ENCODE measurements around the gene TRA2B.

Gene TRA2B

GRCh38 chr3:185920184-185920583, 17.6 kb downstream of the TRA2B start:
- ChIA-PET CTCF (no interaction called here), POLR2A (no interaction called here)
- Histone ChIP-seq H3K4me3 (ENCODE audit: control insufficient read depth in 1 of 7, extremely low read depth in 1 of 7, insufficient read depth in 4 of 7, low read depth in 2 of 7, low read length in 6 of 7) (no peak overlapping the region), H3K27me3 (replicated peaks in 2 of 5; ENCODE audit: control insufficient read depth in 4 of 5, insufficient read depth in 5 of 5, low read length in 4 of 5) (no peaks in the 10 kb centered on the region), H3K36me3 (ENCODE audit: control insufficient read depth in 4 of 4, insufficient read depth in 4 of 4, low read length in 3 of 4) (peaks cover 40 to 98% (median 71%) of the 10 kb centered on the region in 4 experiments), H3K27ac (ENCODE audit: insufficient read depth in 1 of 2, low read depth in 1 of 2, low read length in 2 of 2, poor library complexity in 1 of 2, severe bottlenecking in 2 of 2) (no peak overlapping the region), H3K9me3 (ENCODE audit: control extremely low read depth in 1 of 5, control insufficient read depth in 4 of 5, insufficient read depth in 2 of 5, low read depth in 1 of 5, low read length in 4 of 5) (no peaks in the 10 kb centered on the region), H3K4me1 (ENCODE audit: control extremely low read depth in 1 of 4, control insufficient read depth in 4 of 4, insufficient read depth in 4 of 4, low read length in 3 of 4) (no peaks in the 10 kb centered on the region)
- DNase-seq = no peak
- WGBS (ENCODE audit: insufficient coverage) = 100% methylated on average over 2 of the region's 4 CpGs

DNA sequence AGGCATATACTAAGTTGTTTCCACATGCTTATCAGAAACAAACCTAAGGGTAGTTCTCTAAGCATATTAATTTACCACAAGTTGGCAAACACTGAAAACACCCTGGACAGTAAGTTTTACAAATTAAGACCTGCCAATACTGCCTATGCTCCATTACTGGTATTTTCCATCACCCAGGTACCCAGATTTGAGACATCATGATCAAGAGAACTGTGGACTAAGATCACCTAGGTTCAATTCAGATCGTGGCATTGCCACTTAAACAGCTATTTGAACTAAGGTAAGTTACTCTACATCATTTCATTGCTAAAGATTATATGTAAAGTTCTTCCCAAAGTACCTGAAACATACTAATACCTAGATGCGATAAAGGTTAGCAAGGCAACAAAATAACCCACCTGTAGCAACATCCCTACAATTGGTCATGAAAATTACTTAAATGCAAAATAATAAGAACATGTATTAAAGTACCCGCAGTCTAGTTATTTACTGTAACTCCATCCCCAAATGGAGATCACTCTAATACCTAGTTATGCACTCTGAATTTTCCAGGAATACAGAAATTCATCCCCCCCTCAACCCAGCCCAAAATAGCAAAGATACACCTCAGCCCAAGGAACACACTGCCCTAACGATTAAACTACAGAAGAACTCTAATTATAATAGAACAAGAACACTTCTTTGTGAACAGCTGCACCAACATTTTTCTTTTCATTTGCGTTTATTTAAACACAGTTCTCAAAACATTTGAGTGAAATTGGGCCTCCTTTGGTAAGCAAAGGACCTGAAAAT, 21.6 kb downstream of the TRA2B start:
- Histone ChIP-seq H3K9me3 (ENCODE audit: control extremely low read depth in 1 of 5, control insufficient read depth in 4 of 5, insufficient read depth in 2 of 5, low read depth in 1 of 5, low read length in 4 of 5) (no peaks in the 10 kb centered on the region), H3K27ac (ENCODE audit: insufficient read depth in 1 of 2, low read depth in 1 of 2, low read length in 2 of 2, poor library complexity in 1 of 2, severe bottlenecking in 2 of 2) (no peak overlapping the region), H3K36me3 (ENCODE audit: control insufficient read depth in 4 of 4, insufficient read depth in 4 of 4, low read length in 3 of 4) (peaks cover 22 to 82% (median 54%) of the 10 kb centered on the region in 4 experiments), H3K4me3 (ENCODE audit: control insufficient read depth in 1 of 7, extremely low read depth in 1 of 7, insufficient read depth in 4 of 7, low read depth in 2 of 7, low read length in 6 of 7) (no peak overlapping the region), H3K4me1 (ENCODE audit: control extremely low read depth in 1 of 4, control insufficient read depth in 4 of 4, insufficient read depth in 4 of 4, low read length in 3 of 4) (no peaks in the 10 kb centered on the region), H3K27me3 (replicated peaks in 2 of 5; ENCODE audit: control insufficient read depth in 4 of 5, insufficient read depth in 5 of 5, low read length in 4 of 5) (no peaks in the 10 kb centered on the region)
- no peak for DNase-seq
- WGBS (ENCODE audit: insufficient coverage) = 100% methylated on average over 1 of the region's 5 CpGs
- POLR2A ChIA-PET = no interaction called here
- CTCF ChIA-PET = interaction anchor here (1.0 to 1.2 kb wide), 3 partner anchors 11 to 256 kb away, joined by 3 to 4 read pairs (median 4); no protein-coding TSS in a partner anchor

GRCh38 chr3:185915642-185916041, 22.2 kb downstream of the TRA2B start:
- 100% methylated on average over 1 of the region's 4 CpGs for WGBS (ENCODE audit: insufficient coverage)
- Histone ChIP-seq H3K27ac (ENCODE audit: insufficient read depth in 1 of 2, low read depth in 1 of 2, low read length in 2 of 2, poor library complexity in 1 of 2, severe bottlenecking in 2 of 2) (no peak overlapping the region), H3K36me3 (ENCODE audit: control insufficient read depth in 4 of 4, insufficient read depth in 4 of 4, low read length in 3 of 4) (peaks cover 22 to 76% (median 50%) of the 10 kb centered on the region in 4 experiments), H3K27me3 (replicated peaks in 2 of 5; ENCODE audit: control insufficient read depth in 4 of 5, insufficient read depth in 5 of 5, low read length in 4 of 5) (no peaks in the 10 kb centered on the region), H3K4me1 (ENCODE audit: control extremely low read depth in 1 of 4, control insufficient read depth in 4 of 4, insufficient read depth in 4 of 4, low read length in 3 of 4) (no peaks in the 10 kb centered on the region), H3K9me3 (ENCODE audit: control extremely low read depth in 1 of 5, control insufficient read depth in 4 of 5, insufficient read depth in 2 of 5, low read depth in 1 of 5, low read length in 4 of 5) (no peaks in the 10 kb centered on the region), H3K4me3 (ENCODE audit: control insufficient read depth in 1 of 7, extremely low read depth in 1 of 7, insufficient read depth in 4 of 7, low read depth in 2 of 7, low read length in 6 of 7) (no peak overlapping the region)
- ChIA-PET POLR2A (interaction anchor here (1.4 kb wide), 1 partner anchor 22 kb away, joined by 3 read pairs; the partner anchor contains the start of gene TRA2B), CTCF (interaction anchor here (1.2 to 3.7 kb wide), 2 partner anchors 12 to 255 kb away, joined by 4 to 17 read pairs; no protein-coding TSS in a partner anchor)
- DNase-seq = no peak

DNA sequence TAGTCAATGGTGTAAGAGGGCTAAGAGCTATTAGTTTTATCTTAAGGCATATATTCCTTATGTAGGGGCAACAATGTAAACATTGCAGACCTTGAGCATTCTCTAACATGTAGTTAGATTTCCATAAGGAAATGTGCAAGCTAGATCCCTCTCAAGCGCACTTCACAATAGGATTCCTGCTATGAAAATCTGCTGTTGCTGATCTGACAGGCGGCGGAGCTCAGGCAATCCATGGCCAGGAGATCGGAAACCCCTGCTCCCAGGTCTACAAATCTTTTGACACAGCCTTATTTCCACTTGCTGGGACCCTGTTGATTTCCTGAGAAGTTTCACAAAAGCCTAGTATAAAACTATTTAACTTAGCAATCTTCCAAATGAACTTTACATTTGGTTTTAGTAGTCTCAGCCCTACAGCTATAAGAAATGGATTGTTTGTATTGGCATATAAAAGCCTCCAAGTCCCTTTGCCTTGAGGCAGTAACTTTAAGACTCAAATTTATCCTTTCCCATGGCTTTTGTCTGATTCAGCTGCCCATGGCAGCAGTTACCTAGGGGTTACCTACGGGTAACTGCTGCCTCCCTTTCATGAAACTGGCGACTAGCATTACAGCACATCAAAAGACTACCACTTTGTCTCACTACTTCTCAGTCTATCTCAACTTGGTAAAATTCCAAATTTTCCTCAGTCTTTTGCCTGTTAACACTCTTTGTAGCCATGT, 22.7 kb downstream of the TRA2B start:
- no peak overlapping the region for H3K4me3 ChIP-seq (ENCODE audit: control insufficient read depth in 1 of 7, extremely low read depth in 1 of 7, insufficient read depth in 4 of 7, low read depth in 2 of 7, low read length in 6 of 7)
- H3K9me3 ChIP-seq (ENCODE audit: control extremely low read depth in 1 of 5, control insufficient read depth in 4 of 5, insufficient read depth in 2 of 5, low read depth in 1 of 5, low read length in 4 of 5) = no peaks in the 10 kb centered on the region
- POLR2A ChIA-PET = interaction anchor here (0.6 to 1.4 kb wide), 6 partner anchors 9 to 883 kb away, joined by 3 to 5 read pairs (median 4); partner anchors contain the start of gene TRA2B
- WGBS (ENCODE audit: insufficient coverage) = 98% methylated on average over 6 of the region's 6 CpGs
- DNase-seq = no peak
- CTCF ChIA-PET = interaction anchor here (1.1 to 3.7 kb wide), 6 partner anchors 8 to 254 kb away, joined by 3 to 17 read pairs (median 3); no protein-coding TSS in a partner anchor
- H3K36me3 ChIP-seq (ENCODE audit: control insufficient read depth in 4 of 4, insufficient read depth in 4 of 4, low read length in 3 of 4) = peaks cover 22 to 70% (median 46%) of the 10 kb centered on the region in 4 experiments
- H3K27me3 ChIP-seq (replicated peaks in 2 of 5; ENCODE audit: control insufficient read depth in 4 of 5, insufficient read depth in 5 of 5, low read length in 4 of 5) = no peaks in the 10 kb centered on the region
- no peak overlapping the region for H3K27ac ChIP-seq (ENCODE audit: insufficient read depth in 1 of 2, low read depth in 1 of 2, low read length in 2 of 2, poor library complexity in 1 of 2, severe bottlenecking in 2 of 2)
- no peaks in the 10 kb centered on the region for H3K4me1 ChIP-seq (ENCODE audit: control extremely low read depth in 1 of 4, control insufficient read depth in 4 of 4, insufficient read depth in 4 of 4, low read length in 3 of 4)

DNA sequence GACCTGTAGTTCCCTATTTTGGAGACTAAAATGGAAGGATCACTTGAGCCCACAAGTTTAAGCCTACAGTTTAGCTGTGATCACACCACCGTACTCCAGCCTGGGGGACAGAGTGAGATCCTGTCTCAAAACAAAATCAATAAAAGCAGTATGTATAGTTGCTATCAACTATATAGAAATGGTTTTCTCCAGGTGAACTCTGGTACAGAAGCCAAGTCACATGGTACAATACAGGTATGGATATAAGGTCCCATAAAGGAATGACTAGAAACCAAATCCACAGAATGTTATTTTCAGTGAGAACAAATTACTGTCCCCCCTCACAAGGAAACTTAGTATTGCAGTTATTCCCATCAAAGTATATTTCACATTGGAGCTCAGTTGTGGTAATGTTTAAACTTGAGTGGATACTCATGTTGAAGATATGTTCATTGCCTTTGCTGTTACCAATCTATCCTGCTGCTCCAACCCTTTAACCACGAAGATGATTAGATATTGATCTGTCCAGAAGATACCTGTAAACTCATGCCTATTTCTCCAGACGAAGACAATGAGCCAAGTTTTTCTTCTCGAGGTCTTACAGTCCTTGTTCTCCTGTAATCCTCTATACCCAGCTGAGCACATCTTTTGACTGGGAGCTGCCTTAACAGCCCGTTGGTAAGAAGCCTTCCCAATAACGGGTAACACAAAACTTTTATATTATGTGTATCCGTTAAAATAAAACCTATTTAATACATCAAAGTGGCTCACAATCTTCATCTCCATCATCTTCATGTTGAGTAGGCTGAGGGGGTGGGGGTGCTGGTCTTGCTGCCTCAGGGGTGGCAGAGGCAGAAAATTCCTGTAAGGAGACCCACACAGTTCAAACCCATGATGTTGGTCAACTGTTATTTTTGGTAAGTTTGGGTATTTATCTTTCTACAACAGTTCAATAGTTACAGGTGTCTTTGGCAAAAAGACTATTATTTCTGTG, 24.6 kb downstream of the TRA2B start:
- DNase-seq = peak in 2 of 3 donors; percentile 47 to 58
- Histone ChIP-seq H3K4me3 (ENCODE audit: control insufficient read depth in 1 of 7, extremely low read depth in 1 of 7, insufficient read depth in 4 of 7, low read depth in 2 of 7, low read length in 6 of 7) (no peak overlapping the region), H3K27ac (ENCODE audit: insufficient read depth in 1 of 2, low read depth in 1 of 2, low read length in 2 of 2, poor library complexity in 1 of 2, severe bottlenecking in 2 of 2) (no peak overlapping the region), H3K4me1 (ENCODE audit: control extremely low read depth in 1 of 4, control insufficient read depth in 4 of 4, insufficient read depth in 4 of 4, low read length in 3 of 4) (no peaks in the 10 kb centered on the region), H3K9me3 (ENCODE audit: control extremely low read depth in 1 of 5, control insufficient read depth in 4 of 5, insufficient read depth in 2 of 5, low read depth in 1 of 5, low read length in 4 of 5) (no peaks in the 10 kb centered on the region), H3K36me3 (ENCODE audit: control insufficient read depth in 4 of 4, insufficient read depth in 4 of 4, low read length in 3 of 4) (peaks cover 8 to 52% (median 34%) of the 10 kb centered on the region in 4 experiments), H3K27me3 (replicated peaks in 2 of 5; ENCODE audit: control insufficient read depth in 4 of 5, insufficient read depth in 5 of 5, low read length in 4 of 5) (no peaks in the 10 kb centered on the region)
- ChIA-PET CTCF (interaction anchor here (0.6 to 3.7 kb wide), 9 partner anchors 9 to 284 kb away, joined by 3 to 17 read pairs (median 4); no protein-coding TSS in a partner anchor), POLR2A (interaction anchor here (0.6 to 1.2 kb wide), 5 partner anchors 11 to 179 kb away, joined by 3 to 6 read pairs (median 4); no protein-coding TSS in a partner anchor)
- 88% methylated on average over 3 of the region's 7 CpGs for WGBS (ENCODE audit: insufficient coverage)

- no peaks in the 10 kb centered on the region for H3K27me3 ChIP-seq (replicated peaks in 2 of 5; ENCODE audit: control insufficient read depth in 4 of 5, insufficient read depth in 5 of 5, low read length in 4 of 5)
- DNase-seq = peak in 1 of 3 donors; percentile 30
- no peak overlapping the region for H3K27ac ChIP-seq (ENCODE audit: insufficient read depth in 1 of 2, low read depth in 1 of 2, low read length in 2 of 2, poor library complexity in 1 of 2, severe bottlenecking in 2 of 2)
- no peaks in the 10 kb centered on the region for H3K4me1 ChIP-seq (ENCODE audit: control extremely low read depth in 1 of 4, control insufficient read depth in 4 of 4, insufficient read depth in 4 of 4, low read length in 3 of 4)
- POLR2A ChIA-PET = no interaction called here
- H3K36me3 ChIP-seq (ENCODE audit: control insufficient read depth in 4 of 4, insufficient read depth in 4 of 4, low read length in 3 of 4) = peaks cover 7 to 45% (median 29%) of the 10 kb centered on the region in 4 experiments
- H3K4me3 ChIP-seq (ENCODE audit: control insufficient read depth in 1 of 7, extremely low read depth in 1 of 7, insufficient read depth in 4 of 7, low read depth in 2 of 7, low read length in 6 of 7) = no peak overlapping the region
- CTCF ChIA-PET = interaction anchor here (0.6 to 3.7 kb wide), 8 partner anchors 12 to 285 kb away, joined by 3 to 17 read pairs (median 4); no protein-coding TSS in a partner anchor
- WGBS (ENCODE audit: insufficient coverage) = 95% methylated on average over 11 of the region's 11 CpGs
- H3K9me3 ChIP-seq (ENCODE audit: control extremely low read depth in 1 of 5, control insufficient read depth in 4 of 5, insufficient read depth in 2 of 5, low read depth in 1 of 5, low read length in 4 of 5) = no peaks in the 10 kb centered on the region
These were observed 25.3 kb downstream of the TRA2B start for GRCh38 chr3:185912512-185912911.
